ENCODE results near the gene SPIN4. TPM values are rescaled to one million over a fixed set of nuclear protein-coding genes. Genes with fewer than 3 reads are reported as not detected.
A peak's percentile ranks its signal among the peaks of the same experiment; 100 is the strongest.

SPIN4 gene
- total RNA-seq, 1 donor = 13.3 TPM

DNA sequence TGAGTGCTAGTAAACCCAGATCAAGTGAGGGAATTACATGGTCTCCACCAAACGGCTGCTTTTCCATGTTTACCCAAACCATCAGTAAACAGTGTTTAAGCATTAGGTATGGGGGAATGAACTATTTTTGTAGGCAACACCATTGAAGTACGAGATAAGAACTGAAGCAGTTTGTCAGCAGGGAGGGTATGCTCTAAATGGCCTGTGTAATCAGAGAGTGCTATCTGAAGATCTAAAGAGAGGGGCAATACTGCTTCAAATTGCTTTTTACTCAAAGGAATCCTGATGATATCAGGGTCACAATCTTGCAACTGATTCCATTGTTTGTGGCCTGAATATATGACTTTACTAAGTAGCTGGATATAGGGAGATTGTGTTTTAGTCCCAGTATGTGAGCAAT is 10.4 kb upstream of the SPIN4 start:
- TF ChIP-seq, protein P1, sequence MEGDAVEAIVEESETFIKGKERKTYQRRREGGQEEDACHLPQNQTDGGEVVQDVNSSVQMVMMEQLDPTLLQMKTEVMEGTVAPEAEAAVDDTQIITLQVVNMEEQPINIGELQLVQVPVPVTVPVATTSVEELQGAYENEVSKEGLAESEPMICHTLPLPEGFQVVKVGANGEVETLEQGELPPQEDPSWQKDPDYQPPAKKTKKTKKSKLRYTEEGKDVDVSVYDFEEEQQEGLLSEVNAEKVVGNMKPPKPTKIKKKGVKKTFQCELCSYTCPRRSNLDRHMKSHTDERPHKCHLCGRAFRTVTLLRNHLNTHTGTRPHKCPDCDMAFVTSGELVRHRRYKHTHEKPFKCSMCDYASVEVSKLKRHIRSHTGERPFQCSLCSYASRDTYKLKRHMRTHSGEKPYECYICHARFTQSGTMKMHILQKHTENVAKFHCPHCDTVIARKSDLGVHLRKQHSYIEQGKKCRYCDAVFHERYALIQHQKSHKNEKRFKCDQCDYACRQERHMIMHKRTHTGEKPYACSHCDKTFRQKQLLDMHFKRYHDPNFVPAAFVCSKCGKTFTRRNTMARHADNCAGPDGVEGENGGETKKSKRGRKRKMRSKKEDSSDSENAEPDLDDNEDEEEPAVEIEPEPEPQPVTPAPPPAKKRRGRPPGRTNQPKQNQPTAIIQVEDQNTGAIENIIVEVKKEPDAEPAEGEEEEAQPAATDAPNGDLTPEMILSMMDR (IDR thresholded peaks at IDR 0.05; ENCODE audit: insufficient read depth, low read length) = no peak
- no peak for DNase-seq (ENCODE audit: low read depth)
- H3K4me3 ChIP-seq (ENCODE audit: low read depth, low read length) = no peak overlapping the region

DNA sequence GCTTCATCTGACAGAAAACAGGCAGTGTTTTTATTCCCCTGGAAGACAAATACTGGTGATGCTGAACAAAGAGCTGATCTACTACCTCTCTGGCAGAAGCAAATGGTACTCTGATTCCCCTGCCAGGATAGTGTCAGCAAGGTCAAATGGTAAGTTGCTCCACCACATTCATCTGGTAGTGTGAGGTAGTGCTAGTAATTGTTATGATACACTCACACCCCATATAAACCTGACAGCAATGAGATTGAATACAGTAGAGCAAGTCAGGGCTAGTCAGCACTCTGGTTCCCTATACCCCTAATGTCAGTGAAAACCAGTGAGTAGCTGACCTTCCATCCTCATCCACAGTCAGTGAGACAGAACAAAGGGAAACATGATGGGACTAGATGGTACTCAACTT is 3.4 kb upstream of the SPIN4 start:
- DNase-seq (ENCODE audit: low read depth) = no peak
- TF ChIP-seq, protein P1 (IDR thresholded peaks at IDR 0.05; ENCODE audit: insufficient read depth, low read length) = no peak
- H3K4me3 ChIP-seq (ENCODE audit: low read depth, low read length) = no peak overlapping the region

DNA sequence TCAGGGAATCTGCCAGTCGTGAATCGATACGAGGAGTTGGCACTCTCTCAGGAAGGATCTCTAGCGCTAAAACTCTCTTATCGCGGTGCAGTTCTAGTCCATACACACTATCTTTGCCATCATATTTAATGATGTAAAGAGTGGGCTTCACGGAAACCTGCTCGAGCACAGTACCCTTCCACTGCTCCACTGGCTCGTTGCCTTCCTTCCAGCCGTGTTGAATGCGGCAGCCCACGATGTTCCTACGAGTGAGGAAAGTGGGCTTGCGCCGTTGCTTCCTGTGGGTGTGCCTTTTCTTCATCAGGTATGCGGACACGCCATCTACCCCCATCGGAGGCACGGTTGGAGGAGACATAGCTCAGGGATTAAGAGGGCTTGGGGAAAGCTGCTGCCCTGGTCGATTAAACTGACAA is 661 bp downstream of the SPIN4 start:
- peak; percentile 5 for DNase-seq (ENCODE audit: low read depth)
- TF ChIP-seq, protein P1 (IDR thresholded peaks at IDR 0.05; ENCODE audit: insufficient read depth, low read length) = no peak
- H3K4me3 ChIP-seq (ENCODE audit: low read depth, low read length) = peak overlapping the region; percentile 75

DNA sequence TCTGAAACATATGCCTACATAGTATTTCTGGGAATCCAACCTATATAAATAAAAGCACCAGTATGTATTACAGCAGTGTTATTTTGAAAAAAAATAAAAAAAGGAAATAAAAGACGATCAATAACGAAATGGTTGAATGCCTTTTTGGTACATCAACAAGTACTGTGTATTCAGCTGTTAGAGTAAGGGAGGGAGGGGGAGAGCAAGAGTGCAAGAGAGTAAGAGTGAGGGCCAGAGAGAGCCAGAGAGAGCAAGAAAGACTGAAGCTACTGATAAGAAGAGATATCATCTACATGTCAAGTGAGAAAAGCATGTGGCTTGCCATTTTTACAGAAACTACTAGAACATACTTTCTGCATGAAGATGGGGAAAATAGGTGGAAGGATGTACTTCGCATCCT is 1.8 kb downstream of the SPIN4 start:
- H3K4me3 ChIP-seq (ENCODE audit: low read depth, low read length) = peak overlapping the region; percentile 75
- TF ChIP-seq, protein P1 (IDR thresholded peaks at IDR 0.05; ENCODE audit: insufficient read depth, low read length) = no peak

DNA sequence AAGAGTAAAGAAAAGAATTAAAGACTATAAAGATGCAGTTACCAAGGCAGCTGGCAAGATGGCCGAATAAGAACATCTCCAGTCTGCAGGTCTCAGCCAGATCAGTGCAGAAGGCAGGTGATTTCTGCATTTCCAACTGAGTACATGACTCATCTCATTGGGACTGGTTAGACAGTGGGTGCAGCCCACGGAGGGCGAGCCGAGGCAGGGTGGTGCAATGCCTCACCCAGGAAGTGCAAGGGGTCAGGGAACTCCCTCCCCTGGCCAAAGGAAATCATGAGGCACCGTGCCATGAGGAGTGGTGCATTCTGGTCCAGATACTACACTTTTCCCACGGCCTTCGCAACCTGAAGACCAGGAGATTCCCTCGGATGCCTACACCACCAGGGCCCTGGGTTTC is 20.5 kb downstream of the SPIN4 start:
- TF ChIP-seq, protein P1 (IDR thresholded peaks at IDR 0.05; ENCODE audit: insufficient read depth, low read length) = no peak
- H3K4me3 ChIP-seq (ENCODE audit: low read depth, low read length) = no peak overlapping the region
- no peak for DNase-seq (ENCODE audit: low read depth)

More for the DNA sequence above, 1.8 kb downstream of the SPIN4 start:
- peak; percentile 2 for DNase-seq (ENCODE audit: low read depth)

DNA sequence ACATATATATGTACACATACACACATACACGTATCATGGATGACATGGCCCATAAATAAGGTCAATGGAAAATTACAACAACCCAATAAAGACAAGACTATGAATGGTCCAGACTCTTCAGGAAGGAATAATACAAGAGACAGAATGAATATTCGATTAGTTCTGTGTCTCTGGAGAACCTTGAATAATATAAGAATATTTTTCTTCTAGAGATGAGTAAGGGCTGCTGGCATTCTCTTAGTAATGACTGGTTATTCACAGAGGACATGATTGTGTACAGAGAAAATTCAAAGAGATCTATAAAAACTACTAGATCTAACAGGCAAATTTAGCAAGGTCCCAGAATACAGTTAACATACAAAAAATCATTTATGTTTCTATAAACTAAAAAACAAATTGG is 23.3 kb downstream of the SPIN4 start:
- no peak overlapping the region for H3K4me3 ChIP-seq (ENCODE audit: low read depth, low read length)
- DNase-seq (ENCODE audit: low read depth) = no peak
- TF ChIP-seq, protein P1 (IDR thresholded peaks at IDR 0.05; ENCODE audit: insufficient read depth, low read length) = no peak

DNA sequence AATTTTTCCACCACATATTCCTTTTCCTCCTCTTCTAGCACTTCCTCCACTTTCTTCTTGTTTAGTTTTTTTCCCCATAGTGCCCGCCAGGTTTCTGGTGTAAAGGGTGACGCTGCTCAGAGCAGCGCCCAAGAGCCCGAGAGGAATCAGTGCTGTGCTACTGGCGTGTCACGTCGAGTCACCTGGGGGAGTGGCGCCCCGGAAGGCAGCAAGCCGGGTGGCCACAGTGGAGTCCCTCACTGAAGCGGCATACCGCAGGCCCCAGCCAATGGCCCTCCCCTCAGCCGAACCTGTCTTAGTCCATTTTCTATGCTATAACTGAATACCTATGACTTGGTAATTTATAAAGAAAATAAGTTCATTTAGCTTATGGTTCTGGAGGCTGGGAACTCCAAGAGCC is 51.5 kb downstream of the SPIN4 start:
- DNase-seq (ENCODE audit: low read depth) = no peak
- no peak overlapping the region for H3K4me3 ChIP-seq (ENCODE audit: low read depth, low read length)
- TF ChIP-seq, protein P1 (IDR thresholded peaks at IDR 0.05; ENCODE audit: insufficient read depth, low read length) = no peak
